ENCODE data around the gene HOXA1.

HOXA1 gene

DNA sequence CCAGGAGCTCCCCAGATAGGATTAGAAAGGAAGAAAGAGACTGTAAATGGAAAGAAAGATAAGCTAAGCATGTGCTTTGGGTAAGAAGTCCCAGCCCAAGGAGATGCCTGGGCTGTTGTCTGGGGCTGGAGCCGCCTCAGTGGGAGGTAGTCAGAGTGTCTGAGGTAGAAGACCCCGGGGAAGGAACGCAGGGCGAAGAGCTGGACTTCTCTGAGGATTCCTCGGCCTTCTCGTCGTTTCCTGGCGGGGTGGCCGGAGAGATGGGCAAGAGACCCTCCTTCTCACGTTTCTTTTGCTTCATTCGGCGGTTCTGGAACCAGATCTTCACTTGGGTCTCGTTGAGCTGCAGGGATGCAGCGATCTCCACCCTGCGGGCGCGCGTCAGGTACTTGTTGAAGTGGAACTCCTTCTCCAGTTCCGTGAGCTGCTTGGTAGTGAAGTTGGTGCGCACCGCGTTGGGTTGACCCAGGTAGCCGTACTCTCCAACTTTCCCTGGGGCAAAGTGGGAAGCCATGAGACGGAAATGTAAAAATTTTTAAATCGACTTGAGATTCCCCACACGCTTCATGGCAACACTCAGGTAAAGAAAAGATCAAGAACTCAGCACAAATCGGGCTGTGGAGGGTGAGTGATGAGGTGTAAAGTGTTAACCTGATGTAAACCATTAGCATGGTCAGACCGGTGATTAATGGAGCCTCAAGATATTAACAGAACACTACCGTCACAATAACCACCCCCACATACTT, 1.3 kb downstream of the HOXA1 start:
- H3K79me2 ChIP-seq: no peaks in the 10 kb centered on the region
- H3K9me3 ChIP-seq (ENCODE audit: control insufficient read depth, low read length): no peaks in the 10 kb centered on the region
- H3K4me2 ChIP-seq (ENCODE audit: low read length): no peak overlapping the region
- H2AFZ ChIP-seq: no peak overlapping the region
- TF ChIP-seq CTCF (IDR thresholded peaks at IDR 0.05): no peak
- H3K4me3 ChIP-seq (ENCODE audit: low read depth, low read length): peak overlapping the region; percentile 97
- no peak overlapping the region for H3K27ac ChIP-seq
- H3K27me3 ChIP-seq (ENCODE audit: control insufficient read depth, insufficient read depth, low read length): no peaks in the 10 kb centered on the region
- H3K4me1 ChIP-seq: no peaks in the 10 kb centered on the region
- H3K9ac ChIP-seq: no peak overlapping the region
- H3K36me3 ChIP-seq (ENCODE audit: control insufficient read depth, insufficient read depth, low read length): no peaks in the 10 kb centered on the region

DNA sequence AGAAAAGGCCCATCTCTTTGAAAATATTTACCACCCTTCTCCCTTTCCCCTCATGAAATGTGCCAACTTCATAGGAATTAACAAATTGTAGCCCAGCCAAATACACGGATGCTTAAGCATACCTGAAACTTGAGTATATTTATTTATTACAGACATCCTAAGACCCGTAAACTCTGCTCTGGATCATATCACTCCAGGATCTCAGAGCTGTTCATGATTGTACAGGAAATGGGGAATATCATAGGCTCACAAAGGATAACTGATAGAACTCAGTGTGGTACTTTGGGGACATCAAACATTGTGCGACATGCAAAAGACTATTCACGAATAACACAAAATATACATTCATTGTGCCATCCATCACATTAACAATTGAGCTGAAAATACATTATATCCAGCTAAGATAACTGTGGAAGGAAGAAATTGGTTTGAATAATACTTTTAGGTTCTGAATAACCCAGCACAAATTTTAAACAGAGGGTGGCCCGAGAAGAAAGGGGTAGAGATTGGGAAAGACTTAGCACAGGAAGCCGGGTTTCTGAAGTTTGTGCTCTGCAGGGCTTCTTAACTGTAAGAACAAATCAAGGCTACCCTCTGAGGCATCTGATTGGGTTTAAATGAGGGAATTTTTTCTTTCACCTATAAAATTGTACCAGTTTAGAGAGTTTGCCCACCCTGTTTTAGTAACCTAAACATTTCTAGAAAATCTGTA, 2.5 kb downstream of the HOXA1 start:
- no peak overlapping the region for H3K4me3 ChIP-seq (ENCODE audit: low read depth, low read length)
- H3K36me3 ChIP-seq (ENCODE audit: control insufficient read depth, insufficient read depth, low read length): no peaks in the 10 kb centered on the region
- H3K9ac ChIP-seq: no peak overlapping the region
- no peak overlapping the region for H2AFZ ChIP-seq
- H3K9me3 ChIP-seq (ENCODE audit: control insufficient read depth, low read length): no peaks in the 10 kb centered on the region
- H3K79me2 ChIP-seq: no peaks in the 10 kb centered on the region
- no peaks in the 10 kb centered on the region for H3K27me3 ChIP-seq (ENCODE audit: control insufficient read depth, insufficient read depth, low read length)
- no peaks in the 10 kb centered on the region for H3K4me1 ChIP-seq
- H3K27ac ChIP-seq: no peak overlapping the region
- no peak for TF ChIP-seq CTCF (IDR thresholded peaks at IDR 0.05)
- H3K4me2 ChIP-seq (ENCODE audit: low read length): no peak overlapping the region

DNA sequence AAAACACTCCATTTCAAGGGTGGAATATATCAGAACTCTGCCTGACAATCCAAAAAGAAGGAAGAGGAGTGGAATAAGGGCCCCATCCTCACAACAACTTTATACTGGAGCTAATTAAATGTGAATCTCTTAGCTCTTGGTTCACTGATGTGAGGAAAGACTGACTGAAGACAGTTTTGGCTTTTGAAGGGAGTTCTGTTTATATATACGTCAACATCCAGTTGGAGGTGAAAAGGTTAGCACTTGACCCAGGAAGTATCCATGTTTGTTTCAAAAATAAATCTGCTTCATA, 3.0 kb downstream of the HOXA1 start:
- Histone ChIP-seq H3K79me2 (no peaks in the 10 kb centered on the region), H3K27ac (no peak overlapping the region), H3K36me3 (ENCODE audit: control insufficient read depth, insufficient read depth, low read length) (no peaks in the 10 kb centered on the region), H3K4me1 (no peaks in the 10 kb centered on the region), H3K4me2 (ENCODE audit: low read length) (no peak overlapping the region), H3K9me3 (ENCODE audit: control insufficient read depth, low read length) (no peaks in the 10 kb centered on the region), H3K27me3 (ENCODE audit: control insufficient read depth, insufficient read depth, low read length) (no peaks in the 10 kb centered on the region), H2AFZ (no peak overlapping the region), H3K9ac (no peak overlapping the region), H3K4me3 (ENCODE audit: low read depth, low read length) (no peak overlapping the region)
- TF ChIP-seq CTCF (IDR thresholded peaks at IDR 0.05): no peak

DNA sequence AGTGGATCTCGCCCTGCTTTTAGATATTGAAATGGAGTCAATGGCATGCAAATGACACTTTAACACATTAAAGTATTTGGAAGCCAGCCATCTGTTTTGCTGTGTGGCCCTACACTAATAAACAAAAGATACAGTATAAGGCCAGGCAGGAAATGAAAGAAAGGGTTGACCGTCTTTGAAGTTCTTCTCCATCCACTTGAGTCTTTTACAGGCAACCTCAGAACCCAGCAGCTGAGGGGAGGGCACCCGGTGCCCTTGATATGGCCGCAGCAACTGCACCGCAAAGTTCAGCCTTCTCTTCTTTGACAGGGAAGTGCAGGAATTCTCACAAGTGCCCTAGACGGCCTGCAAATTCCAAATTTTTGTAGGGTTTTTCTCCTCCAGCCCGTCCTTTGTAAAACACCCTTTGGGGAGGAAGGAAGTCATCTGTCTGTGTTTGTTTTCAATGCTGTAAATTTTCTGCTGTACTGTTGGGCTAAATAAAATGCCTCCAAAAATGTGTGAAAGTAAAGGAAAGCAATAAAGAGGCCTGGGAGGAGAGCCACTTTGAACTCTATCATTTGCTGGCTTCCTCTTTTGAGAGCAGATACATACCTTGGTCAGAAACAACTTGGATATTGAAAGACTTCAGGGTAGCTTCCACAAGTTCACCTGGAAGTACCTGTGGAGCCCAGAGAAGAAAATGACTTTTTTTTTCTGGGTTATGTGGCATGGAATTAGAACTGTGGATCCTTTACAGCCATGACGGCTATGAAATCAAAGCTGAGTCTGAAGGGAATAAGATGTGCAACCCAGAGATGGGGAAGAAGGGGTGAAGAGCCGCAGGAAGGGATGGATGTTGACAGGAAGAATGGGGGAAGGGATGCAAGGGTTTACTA, 3.6 kb downstream of the HOXA1 start:
- no peaks in the 10 kb centered on the region for H3K36me3 ChIP-seq (ENCODE audit: control insufficient read depth, insufficient read depth, low read length)
- no peaks in the 10 kb centered on the region for H3K27me3 ChIP-seq (ENCODE audit: control insufficient read depth, insufficient read depth, low read length)
- no peak overlapping the region for H3K9ac ChIP-seq
- no peak for TF ChIP-seq CTCF (IDR thresholded peaks at IDR 0.05)
- H3K79me2 ChIP-seq: no peaks in the 10 kb centered on the region
- H3K4me1 ChIP-seq: no peaks in the 10 kb centered on the region
- no peak overlapping the region for H3K4me3 ChIP-seq (ENCODE audit: low read depth, low read length)
- no peaks in the 10 kb centered on the region for H3K9me3 ChIP-seq (ENCODE audit: control insufficient read depth, low read length)
- H3K4me2 ChIP-seq (ENCODE audit: low read length): no peak overlapping the region
- H2AFZ ChIP-seq: no peak overlapping the region
- no peak overlapping the region for H3K27ac ChIP-seq

Measured in parathyroid adenoma (tissue), 2 donors.